SKM-1 treated with dmso at 0.1 percent for 144 hours (cell line): ENCODE measurements around the gene GMPR2.

Source experiments
- DNase-seq: peaks from one replicate; lab custom pipeline; 2025; ENCODE audit not compliant: unreplicated experiment; lab: John Stamatoyannopoulos, UW

Gene GMPR2

DNA sequence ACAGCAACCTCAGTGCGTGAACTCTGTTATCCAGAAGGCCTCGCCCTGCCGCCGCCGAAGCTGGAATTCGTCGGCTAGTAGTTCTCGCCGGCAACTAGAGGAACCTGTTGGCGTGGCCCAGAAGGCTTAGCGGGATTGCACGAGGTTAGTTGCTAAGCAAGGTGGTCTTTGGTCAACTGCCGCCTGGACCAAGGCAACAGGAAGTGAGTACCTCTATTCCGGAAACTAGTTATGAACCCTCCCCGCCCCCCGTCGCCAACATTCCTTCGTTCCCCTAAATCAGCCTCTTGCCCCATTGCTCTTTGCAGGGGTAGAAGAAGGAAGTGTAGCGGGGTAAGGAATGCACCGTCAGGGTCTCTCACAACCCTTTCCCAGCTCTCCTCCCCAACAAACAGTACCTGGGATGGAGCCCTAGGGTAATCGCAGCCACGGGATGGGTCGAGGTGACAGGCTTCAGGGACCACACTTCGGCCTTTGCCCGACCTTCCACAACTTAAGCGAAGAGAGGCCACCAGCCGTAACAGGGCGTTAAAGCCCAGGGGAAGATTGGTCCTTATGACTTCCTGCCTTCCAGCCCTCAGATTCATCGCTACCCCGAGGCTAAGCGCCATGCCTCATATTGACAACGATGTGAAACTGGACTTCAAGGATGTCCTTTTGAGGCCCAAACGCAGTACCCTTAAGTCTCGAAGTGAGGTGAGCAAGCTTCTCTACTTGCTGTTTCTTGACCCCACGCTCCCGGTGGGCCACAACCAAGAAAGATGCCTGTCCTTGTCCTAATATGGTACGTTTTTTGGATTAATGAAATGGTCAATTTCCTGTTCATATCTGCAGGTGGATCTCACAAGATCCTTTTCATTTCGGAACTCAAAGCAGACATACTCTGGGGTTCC is at the start of gene GMPR2:
TSS of gene GMPR2 (plus strand) at position 285 of the 893 bp plus-strand sequence. CDS start at position 610, 325 bp downstream.
- no peak for DNase-seq

DNA sequence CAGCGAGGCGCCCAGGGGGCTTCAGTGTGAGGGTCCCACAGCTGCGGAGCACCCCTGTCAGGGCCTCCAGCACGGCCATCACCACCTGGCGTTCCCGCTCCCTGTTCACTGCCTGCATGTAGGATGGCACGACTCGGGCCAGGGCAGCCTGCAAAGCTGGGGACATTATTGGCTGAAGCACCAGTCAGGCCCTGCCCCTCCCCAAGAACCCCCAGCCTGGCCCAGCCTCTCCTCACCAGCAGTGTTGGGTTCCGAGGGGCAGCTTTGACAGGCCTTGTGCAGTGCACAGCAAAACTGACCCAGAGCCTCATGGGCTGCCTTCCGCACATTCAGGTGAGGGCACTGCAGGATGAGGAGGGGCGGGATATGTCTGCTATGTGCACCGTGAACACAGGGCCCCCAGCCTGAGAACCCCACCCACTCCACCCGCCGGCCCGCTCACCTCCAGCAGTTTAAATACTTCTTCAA is 49.7 kb upstream of the GMPR2 start:
- DNase-seq = no peak

DNA sequence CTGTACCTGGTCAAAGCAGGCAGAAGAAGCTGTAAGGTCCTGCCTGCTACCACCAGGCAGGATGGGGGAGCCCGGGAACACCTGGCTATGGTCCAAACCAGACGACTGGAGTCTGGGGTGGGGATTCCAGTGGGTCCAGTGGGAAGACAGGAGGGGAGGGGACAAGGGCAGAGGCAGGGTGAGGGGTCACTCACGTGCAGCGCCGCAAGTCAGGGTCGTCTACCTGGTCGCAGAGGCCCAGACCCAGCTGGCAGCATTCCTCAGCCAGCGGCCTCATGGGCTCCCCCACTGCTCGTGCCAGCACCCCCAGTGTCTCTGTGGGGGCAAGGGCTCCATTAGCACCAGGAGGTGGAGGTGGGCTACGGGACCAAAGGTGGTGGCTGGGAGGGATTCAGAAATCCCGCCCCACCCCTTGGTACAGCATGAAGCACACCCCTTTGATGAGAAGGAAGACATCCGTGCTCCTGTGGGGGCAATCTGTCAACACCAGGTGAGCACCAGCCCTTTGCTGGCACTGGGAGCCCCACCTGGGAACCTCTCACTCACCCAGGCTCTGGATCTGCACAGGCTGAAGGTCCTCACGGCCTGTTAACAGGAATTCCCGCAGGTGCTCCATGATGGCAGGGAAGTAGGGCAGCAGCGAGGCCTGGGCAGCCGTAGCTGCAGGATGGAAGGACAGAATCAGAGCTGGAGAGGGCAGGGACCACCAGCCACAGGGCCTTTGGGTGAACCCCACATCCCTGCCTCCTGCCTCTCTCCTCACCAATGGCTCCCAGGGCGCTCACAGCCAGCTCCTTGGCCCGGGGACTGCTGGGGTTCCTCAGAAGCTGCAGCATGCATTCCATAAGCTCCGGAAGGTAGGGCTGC is 48.4 kb upstream of the GMPR2 start:
- no peak for DNase-seq

DNA sequence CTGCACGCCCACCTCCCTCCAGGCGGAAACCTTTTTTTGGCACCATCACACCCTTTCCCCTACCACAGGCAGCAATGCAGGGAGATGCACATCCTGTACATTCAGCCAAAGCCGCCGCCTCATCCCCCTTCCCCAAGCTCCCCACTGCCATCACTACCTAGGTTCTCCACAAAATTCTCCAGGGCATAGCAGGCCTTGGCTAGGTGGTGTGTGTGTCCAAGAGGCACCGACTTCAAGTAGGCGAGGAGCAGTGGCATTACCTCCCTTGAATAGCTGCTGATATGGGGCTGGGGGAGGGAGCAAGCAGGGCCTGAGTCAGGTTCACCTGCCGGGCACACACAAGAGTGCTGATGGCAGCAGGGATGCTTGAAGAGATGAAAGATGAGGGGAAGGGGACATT is 47.7 kb upstream of the GMPR2 start:
- no peak for DNase-seq

DNA sequence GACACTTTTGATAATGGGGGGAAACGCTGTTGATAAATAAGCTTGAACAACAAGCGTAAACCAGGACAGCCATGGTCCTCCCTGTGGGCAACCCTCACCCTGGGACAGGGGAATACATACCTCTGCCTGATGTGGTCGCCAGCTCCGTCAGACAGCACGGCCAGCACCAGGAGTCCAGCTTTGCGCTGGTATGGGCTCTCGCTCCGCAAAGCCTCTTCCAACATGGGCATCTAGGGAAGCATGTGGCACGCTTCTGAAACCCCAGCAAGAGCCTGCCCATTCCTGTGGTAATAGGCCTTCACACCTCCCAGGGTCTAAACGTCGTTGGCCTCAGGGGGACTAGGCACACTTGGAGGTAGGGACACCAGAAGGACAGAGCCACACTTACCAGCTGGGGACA is 47.0 kb upstream of the GMPR2 start:
- DNase-seq = no peak

DNA sequence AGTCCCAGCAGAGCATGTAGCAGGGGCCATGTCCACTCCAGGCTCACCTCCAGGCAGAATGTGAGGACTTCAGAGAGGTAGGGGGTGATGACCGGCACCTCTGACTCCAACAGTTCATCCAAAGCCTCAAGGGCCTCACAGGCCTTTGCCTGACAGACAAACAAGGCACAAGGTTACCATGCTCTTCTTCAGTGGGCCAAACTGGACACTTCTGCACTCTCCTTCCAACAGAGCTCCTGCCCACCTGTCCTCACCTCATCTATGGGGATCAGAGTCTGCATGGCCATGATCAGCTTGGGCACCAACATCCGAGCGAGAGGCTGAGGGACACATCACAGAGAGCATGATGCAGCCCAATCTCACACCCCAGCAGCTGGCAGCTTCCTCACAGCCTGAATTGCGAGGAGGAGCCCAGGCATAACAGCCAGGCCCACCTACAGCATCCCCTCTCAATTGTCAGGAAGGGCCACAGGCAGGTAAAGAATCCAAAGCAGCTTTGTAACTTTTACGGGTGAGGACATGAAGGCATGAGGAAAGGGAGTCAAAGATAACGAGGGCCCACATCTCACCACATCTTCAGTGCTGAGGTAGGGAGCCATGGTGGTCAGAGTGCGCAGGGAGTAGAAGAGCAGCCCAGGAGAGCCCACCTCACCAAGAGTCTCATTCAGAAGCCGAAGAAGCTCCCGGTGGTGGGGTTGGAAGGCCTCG is 45.7 kb upstream of the GMPR2 start:
- no peak for DNase-seq

DNA sequence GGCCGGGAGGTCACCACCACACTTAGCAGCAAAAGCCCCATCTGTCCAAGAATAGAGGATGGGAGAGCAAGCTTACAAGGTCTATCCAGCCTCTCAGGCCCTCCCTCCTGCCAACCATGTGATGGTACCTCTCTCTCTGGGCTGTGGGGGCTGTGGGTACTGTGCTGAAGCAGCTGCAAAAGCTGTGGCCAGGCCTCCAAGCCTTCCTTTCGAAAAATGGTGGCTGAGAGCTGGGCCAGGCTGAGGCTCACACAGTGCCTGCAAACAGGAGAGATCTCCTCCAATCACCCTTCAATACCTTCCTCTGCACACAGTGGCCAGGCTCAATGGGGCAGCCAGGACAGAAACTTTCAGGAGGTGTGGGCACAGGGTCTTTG is 45.2 kb upstream of the GMPR2 start:
- no peak for DNase-seq

DNA sequence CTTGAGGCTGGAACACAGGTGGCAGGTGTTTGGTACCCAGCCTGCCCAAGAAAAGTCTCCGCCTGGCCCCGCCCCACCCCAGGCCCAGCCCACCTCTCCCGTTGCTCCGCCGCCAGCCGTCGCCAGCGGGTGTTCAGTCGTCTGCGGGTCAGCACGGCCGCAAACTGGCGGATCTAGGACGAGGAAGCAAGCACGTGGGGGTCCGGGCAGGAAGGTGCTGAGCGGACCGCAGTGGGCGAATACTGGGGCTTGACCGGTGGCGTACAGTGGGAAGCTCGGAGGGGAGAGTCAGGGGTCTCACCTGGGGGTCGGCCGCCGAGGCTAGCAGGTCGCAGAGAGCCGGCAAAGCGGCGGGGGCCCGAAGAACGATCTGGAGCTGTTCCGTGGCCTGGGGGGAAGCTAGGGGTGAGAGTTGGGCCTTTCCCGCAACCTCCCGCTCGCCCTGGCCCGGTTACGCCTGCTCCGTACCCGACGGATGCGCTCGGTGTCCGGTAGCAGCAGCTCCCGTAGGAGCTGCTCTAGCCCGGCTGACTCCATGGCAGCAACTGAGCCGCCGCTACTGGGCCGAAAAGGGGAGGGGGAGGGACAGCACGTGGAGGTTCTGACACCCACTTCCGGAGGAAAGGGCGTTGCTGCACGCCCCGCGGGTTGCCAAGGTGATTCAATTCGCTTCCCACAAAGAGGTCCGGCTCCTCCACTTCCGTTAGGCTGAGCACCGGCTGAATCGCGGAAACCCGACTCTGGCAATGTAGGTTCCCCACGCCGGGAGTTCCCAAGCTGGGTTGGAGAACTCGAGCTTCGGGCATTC is 44.3 kb upstream of the GMPR2 start, which contains the start of gene IPO4:
TSS of gene IPO4 (minus strand) at position 566 of the 808 bp plus-strand sequence. CDS start at position 537, 29 bp downstream.
- DNase-seq = peak; percentile 82

DNA sequence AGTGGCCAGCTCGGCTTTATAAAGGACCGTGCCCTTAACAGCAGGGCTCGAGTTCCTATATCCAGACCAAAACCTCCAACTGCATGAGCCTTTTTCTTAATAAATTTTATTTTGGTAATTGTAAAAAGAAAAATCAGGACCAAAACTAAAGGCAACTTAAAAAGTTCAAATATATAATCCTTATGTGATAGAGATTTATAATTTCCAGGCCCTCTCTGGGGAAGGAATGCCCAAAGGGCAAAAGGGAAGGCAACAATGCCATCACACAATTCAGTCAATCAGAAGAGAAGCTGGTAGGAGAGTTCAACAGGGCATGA is 43.7 kb upstream of the GMPR2 start:
- no peak for DNase-seq

DNA sequence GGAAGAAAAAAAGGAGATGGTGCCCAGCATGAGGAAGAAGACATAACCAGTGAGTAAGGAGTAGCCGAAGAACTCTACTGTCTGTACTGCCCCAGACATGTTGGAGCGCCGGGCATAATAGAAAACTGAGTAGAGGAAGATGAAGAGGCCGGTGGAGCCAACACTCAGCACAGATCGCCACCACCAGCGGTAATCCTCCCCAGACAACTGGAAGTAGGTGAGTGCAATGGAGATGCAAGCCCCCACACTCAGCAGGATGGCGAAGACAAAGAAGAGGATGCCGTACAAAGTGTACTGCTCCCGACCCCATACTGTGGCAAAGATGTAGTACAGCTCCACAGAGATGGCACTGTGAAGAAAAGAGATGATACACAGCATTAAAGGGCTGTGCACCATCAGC is 43.3 kb upstream of the GMPR2 start:
- no peak for DNase-seq

DNA sequence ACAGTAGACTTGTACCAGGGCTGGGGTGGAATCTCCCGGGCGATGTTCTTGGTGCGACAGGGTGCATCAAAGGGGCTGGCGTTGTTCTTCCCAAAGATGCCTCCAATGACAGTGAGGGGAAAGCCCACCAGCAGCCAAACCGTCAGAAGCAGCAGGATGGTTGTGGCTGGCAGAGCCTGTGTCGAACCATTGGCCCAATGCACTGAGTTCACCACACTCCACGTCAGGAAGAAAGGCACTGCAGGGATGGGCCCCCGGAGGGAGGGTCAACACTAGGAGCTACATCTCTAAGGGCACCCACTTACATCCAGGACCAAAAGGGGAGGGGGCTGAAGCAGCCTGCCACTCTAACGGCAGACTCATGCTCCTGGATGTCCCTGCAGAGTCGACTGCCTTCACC is 42.3 kb upstream of the GMPR2 start:
- no peak for DNase-seq

DNA sequence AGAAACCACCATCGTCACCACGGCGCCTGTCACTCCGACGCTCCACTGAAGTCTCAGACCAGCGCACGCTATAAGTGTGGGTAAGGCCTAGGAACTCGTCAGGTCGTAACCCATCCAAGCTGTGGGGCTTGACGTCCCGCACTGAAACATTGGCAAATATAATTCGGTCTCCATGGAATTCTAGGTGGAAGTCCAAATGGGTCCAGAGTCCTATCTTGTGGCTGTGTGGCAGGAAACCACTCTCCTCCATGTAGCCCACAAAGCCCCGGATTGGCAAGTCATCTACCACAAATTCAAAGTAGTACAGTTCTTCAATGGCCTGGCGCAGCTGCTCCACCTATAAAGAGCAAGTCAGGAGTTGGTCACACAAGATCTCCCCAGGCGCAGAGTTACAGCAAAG is 39.8 kb upstream of the GMPR2 start:
- no peak for DNase-seq

DNA sequence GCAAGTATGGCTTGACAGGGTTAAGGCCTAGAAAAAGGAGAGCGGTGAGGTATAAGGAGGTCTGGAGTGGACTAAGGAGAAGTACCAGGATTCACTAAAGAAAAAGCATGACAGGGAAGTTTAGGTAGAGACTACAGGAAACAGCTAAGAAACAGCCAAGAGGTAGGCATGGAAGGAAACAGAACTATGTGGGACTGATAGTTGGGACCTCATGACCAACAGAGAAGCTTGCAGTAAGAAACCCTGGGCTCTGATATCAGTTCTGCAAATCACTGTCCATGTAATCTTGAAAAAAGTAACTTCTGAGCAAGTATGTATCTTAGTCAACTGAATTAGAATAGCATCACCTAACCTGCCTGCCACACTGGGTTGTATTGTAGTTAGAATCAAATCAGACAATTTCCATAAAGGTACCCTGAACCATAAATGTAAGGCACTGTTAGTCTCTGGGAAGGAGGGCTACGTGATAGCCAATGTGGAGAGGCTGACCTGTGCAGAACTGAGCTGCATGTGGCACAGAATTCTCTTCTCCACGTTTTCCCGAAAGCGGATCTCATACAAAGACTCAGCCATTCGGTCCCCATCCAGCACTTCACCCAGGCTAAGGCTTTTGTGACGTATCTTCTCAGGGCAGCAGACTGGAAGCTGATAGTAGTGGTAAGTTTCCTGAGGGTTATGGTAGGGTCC is 38.4 kb upstream of the GMPR2 start:
- DNase-seq = no peak

DNA sequence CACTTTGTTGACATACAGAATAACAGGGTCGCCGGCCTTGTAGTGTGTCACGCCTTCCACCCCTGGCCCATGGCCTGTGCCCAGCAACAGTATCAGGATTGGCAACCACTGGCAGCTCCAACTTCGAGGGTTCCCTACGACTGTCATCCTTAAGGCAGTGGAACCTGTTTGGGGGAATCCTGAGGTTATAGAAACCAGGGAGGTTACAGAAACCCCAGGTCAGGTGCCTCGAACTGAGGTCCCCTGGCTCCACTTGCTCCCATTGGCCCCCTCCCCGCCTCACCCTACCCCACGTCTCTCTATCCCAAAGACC is 37.9 kb upstream of the GMPR2 start:
- no peak for DNase-seq

DNA sequence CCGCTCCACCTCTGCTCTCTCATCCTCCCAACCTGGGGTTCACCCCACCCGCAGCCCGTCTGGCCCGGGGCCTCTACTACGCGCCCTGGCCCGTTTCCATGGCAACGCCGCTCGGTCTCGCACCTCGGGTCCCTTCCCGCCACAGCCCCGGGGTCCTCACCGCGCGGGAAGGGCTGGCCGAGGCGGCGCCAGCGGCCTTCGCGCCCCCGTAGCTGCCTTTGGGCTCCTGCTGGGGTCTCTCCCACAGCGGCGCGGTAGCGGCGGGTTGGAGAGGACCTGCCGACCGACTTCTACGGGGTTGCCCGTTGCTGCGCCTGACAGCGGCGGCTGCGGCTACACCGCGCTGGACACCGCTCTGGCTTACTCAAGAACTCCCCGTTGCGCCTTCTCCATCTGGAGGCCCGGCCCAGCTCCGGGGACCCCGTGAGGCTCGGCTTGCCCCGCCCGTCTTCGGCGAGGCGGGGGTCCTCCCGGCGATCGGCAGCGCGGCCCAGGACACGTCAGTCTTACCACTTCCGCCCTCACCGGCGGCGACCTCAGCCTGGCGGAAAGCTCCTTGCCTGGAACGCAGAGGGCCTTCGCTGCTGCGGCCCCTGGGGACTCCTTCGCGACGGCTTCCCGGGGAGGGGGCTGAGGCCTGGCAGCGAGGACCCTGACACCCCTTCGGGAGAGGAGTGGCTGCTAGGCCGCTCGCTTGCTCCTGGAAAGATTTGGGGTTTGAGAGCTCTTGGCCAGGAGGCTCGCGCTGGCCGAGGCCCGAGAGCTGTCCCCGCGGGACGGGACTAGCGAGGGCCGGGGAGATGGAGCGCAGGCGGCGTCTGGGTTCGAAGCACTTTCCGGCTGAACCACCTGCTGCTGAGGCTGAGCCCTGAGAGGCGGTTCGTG is 37.3 kb upstream of the GMPR2 start, which contains the start of gene TM9SF1:
TSS of gene TM9SF1 (minus strand) at position 256 of the 885 bp plus-strand sequence. CDS start 422 bp downstream, outside the sequence.
- DNase-seq = peak; percentile 45

DNA sequence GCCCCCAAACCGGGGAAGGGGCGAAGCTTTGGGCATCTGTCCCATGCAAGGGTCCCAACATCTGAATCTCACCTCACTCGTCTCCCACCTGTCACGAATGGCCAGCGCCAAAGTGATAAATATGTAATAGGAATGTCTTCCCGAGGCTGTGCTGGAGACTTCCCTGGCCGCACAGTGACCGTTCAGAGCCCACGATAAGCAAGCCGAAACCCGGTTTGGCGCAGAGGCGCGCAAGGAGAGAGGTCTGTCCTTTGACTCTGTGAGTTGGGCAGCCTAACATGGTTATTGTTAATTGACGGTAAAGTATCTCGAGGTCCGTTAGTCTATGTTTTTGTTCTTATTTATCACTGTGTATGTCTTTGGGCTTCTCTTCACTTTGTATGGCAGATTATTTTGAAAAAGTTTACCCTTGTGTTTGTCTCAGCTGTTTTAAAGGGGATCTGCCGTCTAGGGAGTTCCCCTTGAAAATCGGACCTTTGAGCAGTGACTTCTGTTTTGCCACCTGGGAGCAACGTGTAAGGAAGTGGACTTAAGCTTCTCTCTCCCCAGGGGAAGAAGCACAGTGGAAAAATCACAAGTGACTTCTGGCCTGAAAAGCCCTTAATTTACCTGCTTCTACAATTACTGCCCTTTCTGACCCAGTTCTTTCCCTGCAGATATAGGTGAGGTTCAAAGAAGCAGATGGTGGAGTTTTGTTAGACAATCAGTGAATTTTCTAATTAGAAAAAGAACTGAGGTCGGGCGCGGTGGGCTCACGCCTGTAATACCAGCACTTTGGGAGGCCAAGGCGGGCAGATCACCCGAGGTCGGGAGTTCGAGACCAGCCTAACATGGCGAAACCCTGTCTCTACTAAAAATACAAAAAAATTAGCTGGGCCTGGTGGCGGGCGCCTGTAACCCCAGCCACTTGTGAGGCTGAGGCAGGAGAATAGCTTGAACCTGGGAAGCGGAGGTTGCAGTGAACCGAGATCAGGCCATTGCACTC is 36.4 kb upstream of the GMPR2 start:
- DNase-seq = no peak

DNA sequence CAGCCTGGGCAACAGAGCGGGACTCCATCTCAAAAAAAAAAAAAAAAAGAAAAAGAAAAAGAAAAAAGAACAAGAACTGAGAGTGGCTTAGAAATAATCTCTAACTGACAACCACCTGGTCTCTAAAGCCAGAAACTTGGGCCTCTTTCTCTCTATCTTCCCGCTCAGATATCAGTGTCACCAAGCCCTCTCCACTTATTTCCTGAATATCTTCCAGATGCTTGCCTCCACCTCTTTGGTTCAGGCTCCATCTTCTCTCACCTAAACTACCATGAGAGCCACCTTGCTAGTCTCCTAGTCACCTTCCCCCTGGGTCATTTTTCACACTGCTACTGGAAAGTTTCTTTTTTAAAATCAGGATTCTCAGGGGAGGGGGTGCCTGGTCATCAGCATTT is 35.7 kb upstream of the GMPR2 start:
- no peak for DNase-seq
